K562 (cell line): ENCODE measurements around the gene IL12RB2. TPM values are rescaled to one million over a fixed set of nuclear protein-coding genes. Genes with fewer than 3 reads are reported as not detected.

Experiments used
- CBFA2T3 ChIP-seq: fragments of 450-650 bp; IDR thresholded peaks from 2 replicates; pipeline ENCODE4 v1.6.1; 2017
- CREB1 ChIP-seq, 2 experiments: sonication (generic) in 1 of 2; formaldehyde crosslinking in 1 of 2; IDR thresholded peaks; 2 replicates each; pipeline versions ENCODE4 v1.6.1 to v1.8.0; 2012 to 2022; ENCODE audit warnings: inconsistent platforms in 1 of 2, mild to moderate bottlenecking in 1 of 2, missing genetic modification reagents in 1 of 2, moderate library complexity in 1 of 2
- GABPA ChIP-seq: fragments of 200-800 bp; sonication (Bioruptor generic); conservative IDR thresholded peaks from 2 replicates; pipeline ENCODE4 v1.6.1; 2016; ENCODE audit warnings: low read depth, missing genetic modification characterization, missing compliant biosample characterization
- JUND ChIP-seq, 2 experiments: IDR thresholded peaks; 2 replicates in 1 of 2; 3 replicates in 1 of 2; pipeline ENCODE4 v1.6.1; 2011; ENCODE audit warnings: borderline replicate concordance in 2 of 2, low read depth in 2 of 2, low read length in 2 of 2, improper control_type of control experiment in 1 of 2, missing biosample characterization in 1 of 2, missing genetic modification characterization in 1 of 2, missing genetic modification reagents in 1 of 2
- MCM3 ChIP-seq: fragments of 450-650 bp; IDR thresholded peaks from 2 replicates; pipeline ENCODE4 v1.6.1; 2016
- MIER1 ChIP-seq: fragments of 450-650 bp; IDR thresholded peaks from 2 replicates; pipeline ENCODE4 v1.6.1; 2016; ENCODE audit warnings: antibody characterized with exemption, mild to moderate bottlenecking, low read depth
- MTF1 ChIP-seq: fragments of 250-450 bp; sonication (Bioruptor Pico); IDR thresholded peaks from 2 replicates; pipeline ENCODE4 v1.9.0; 2021; ENCODE audit warnings: moderate library complexity, mild to moderate bottlenecking, inconsistent platforms, borderline replicate concordance
- PTTG1 ChIP-seq: fragments of 450-650 bp; IDR thresholded peaks from 2 replicates; pipeline ENCODE4 v1.6.1; 2016; ENCODE audit warnings: low read depth, mild to moderate bottlenecking, missing genetic modification characterization, missing compliant biosample characterization
- PYGO2 ChIP-seq: fragments of 450-650 bp; IDR thresholded peaks from 2 replicates; pipeline ENCODE4 v1.6.1; 2016; ENCODE audit warnings: mild to moderate bottlenecking, missing genetic modification characterization, moderate library complexity, missing compliant biosample characterization
- RAD21 ChIP-seq, 2 experiments: fragments of 250-450 bp in 1 of 2; fragments of 450-650 bp in 1 of 2; sonication (Bioruptor Pico) in 1 of 2; formaldehyde crosslinking in 1 of 2; IDR thresholded peaks in 1 of 2; conservative IDR thresholded peaks in 1 of 2; 2 replicates each; pipeline versions ENCODE4 v1.4.0 to v1.8.0; 2020 to 2022; ENCODE audit warnings: mild to moderate bottlenecking in 2 of 2, moderate library complexity in 1 of 2
- TCF7L2 ChIP-seq: fragments of 150-350 bp; IDR thresholded peaks from 2 replicates; pipeline ENCODE4 v1.6.1; 2016; ENCODE audit warnings: low read depth, mild to moderate bottlenecking, low read length, moderate library complexity
- ZNF23 ChIP-seq: fragments of 250-450 bp; sonication (Bioruptor Pico); IDR thresholded peaks from 2 replicates; pipeline ENCODE4 v1.4.0; 2020; ENCODE audit warnings: mild to moderate bottlenecking
- ZNF407 ChIP-seq: fragments of 450-650 bp; IDR thresholded peaks from 2 replicates; pipeline ENCODE4 v1.6.1; 2016; ENCODE audit warnings: low read depth
- ZSCAN29 ChIP-seq: fragments of 450-650 bp; IDR thresholded peaks from 2 replicates; pipeline ENCODE4 v1.6.1; 2017
- polyA plus RNA-seq, 8 experiments: library from polyadenylated mRNA; depleted of rRNA in 4 of 8; stranded (reverse) in 5 of 8; unstranded in 3 of 8; fragments of >200 nt; fragmentation: Nextera tagmentation in 2 of 8; fragmentation: Illumina TruSeq in 1 of 8; extraction: Ambion mirVana in 2 of 8; extraction: Trizol in 1 of 8; gene quantifications; 2 replicates each; pipeline versions ENCODE4 v1.2.1 to v1.2.3, GENCODE V29; 2011 to 2014; ENCODE audit warnings: inconsistent platforms in 1 of 8, missing spikeins in 1 of 8
- total RNA-seq, 7 experiments: library from RNA; depleted of rRNA in 6 of 7; stranded (reverse); fragments of >200 nt in 6 of 7; fragmentation: Illumina TruSeq in 2 of 7; extraction: Trizol in 2 of 7; gene quantifications; 2 replicates each; pipeline versions ENCODE4 v1.2.1 to v1.2.3, GENCODE V29; 2011 to 2021; ENCODE audit warnings: low replicate concordance in 1 of 7
- TF ChIP-seq, protein P1 (sequence below): sonication (generic); formaldehyde crosslinking; IDR thresholded peaks from 2 replicates; pipeline ENCODE4 v1.8.1; 2023; ENCODE audit warnings: mild to moderate bottlenecking, missing genetic modification reagents
- TF ChIP-seq, protein P2 (sequence below): fragments of 450-650 bp; IDR thresholded peaks from one replicate; pipeline ENCODE4 v1.6.1; 2018; ENCODE audit warnings: mild to moderate bottlenecking, moderate library complexity; ENCODE audit not compliant: partially characterized antibody

IL12RB2 gene
- total and polyA plus RNA-seq, 9 of the 15 experiments (the other 6 are each of a cell fraction or from before 2014, with no cell fraction given): 0.39 to 3.3 (median 1.9) TPM

- TF ChIP-seq, protein P1, sequence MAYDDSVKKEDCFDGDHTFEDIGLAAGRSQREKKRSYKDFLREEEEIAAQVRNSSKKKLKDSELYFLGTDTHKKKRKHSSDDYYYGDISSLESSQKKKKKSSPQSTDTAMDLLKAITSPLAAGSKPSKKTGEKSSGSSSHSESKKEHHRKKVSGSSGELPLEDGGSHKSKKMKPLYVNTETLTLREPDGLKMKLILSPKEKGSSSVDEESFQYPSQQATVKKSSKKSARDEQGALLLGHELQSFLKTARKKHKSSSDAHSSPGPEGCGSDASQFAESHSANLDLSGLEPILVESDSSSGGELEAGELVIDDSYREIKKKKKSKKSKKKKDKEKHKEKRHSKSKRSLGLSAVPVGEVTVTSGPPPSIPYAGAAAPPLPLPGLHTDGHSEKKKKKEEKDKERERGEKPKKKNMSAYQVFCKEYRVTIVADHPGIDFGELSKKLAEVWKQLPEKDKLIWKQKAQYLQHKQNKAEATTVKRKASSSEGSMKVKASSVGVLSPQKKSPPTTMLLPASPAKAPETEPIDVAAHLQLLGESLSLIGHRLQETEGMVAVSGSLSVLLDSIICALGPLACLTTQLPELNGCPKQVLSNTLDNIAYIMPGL: no peak
- TF ChIP-seq ZNF407 (no peak), GABPA (tag) (no peak), ZNF23 (CRISPR knock-in tag) (no peak), ZSCAN29 (no peak), CBFA2T3 (no peak), RAD21 (CRISPR knock-in tag; conservative IDR thresholded peaks at IDR 0.05 in 1 of 2, IDR thresholded peaks at IDR 0.05 in 1 of 2) (peak; percentile 73 to 93), MIER1 (no peak), PYGO2 (tag) (no peak), MTF1 (no peak), JUND (IDR thresholded peaks at IDR 0.05; ENCODE audit: borderline replicate concordance, low read depth, low read length) (peak; percentile 22; the same call in 1 of the 2 replicates), JUND (tag; IDR thresholded peaks at IDR 0.05; ENCODE audit: borderline replicate concordance, low read depth, low read length) (no peak), PTTG1 (tag) (no peak), MCM3 (no peak), TCF7L2 (no peak), CREB1 (IDR thresholded peaks at IDR 0.05) (no peak), CREB1 (CRISPR knock-in tag; IDR thresholded peaks at IDR 0.05) (peak; percentile 32; the same call in 1 of the 2 replicates)
- TF ChIP-seq, protein P2, sequence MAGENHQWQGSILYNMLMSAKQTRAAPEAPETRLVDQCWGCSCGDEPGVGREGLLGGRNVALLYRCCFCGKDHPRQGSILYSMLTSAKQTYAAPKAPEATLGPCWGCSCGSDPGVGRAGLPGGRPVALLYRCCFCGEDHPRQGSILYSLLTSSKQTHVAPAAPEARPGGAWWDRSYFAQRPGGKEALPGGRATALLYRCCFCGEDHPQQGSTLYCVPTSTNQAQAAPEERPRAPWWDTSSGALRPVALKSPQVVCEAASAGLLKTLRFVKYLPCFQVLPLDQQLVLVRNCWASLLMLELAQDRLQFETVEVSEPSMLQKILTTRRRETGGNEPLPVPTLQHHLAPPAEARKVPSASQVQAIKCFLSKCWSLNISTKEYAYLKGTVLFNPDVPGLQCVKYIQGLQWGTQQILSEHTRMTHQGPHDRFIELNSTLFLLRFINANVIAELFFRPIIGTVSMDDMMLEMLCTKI: no peak
Observed at GRCh38 chr1:67347688-67348472, 40.2 kb downstream of the IL12RB2 start (continued).
